ENCODE data around the gene SATB2. TPM values are rescaled to one million over a fixed set of nuclear protein-coding genes. Genes with fewer than 3 reads are reported as not detected.

The SATB2 gene
- total RNA-seq, 1 donor from 2014 or later = 0.67 TPM

GRCh38 chr2:199428291-199428690 is 29.4 kb downstream of the SATB2 start:
- no peaks in the 10 kb centered on the region for H3K36me3 Mint-ChIP-seq (ENCODE audit: low read depth)
- no peak for ATAC-seq (ENCODE audit: low read depth)
- DNase-seq = no peak
- H3K9me3 Mint-ChIP-seq = no peaks in the 10 kb centered on the region
- H3K4me1 Mint-ChIP-seq = no peaks in the 10 kb centered on the region
- H3K27me3 Mint-ChIP-seq = peaks cover 8% of the 10 kb centered on the region
- intact Hi-C loops (cut with micrococcal nuclease) = no loop called here
- H3K4me3 Mint-ChIP-seq = no peak overlapping the region
- ChIA-PET POLR2A (no interaction called here), CTCF (no interaction called here)
- H3K27ac Mint-ChIP-seq = no peak overlapping the region
- TF ChIP-seq CTCF (IDR thresholded peaks at IDR 0.05) = no peak

- no peak for TF ChIP-seq CTCF (IDR thresholded peaks at IDR 0.05)
- Mint-ChIP-seq H3K9me3 (no peaks in the 10 kb centered on the region), H3K27me3 (peaks cover 5% of the 10 kb centered on the region), H3K4me1 (no peaks in the 10 kb centered on the region), H3K4me3 (no peak overlapping the region), H3K27ac (no peak overlapping the region), H3K36me3 (ENCODE audit: low read depth) (no peaks in the 10 kb centered on the region)
- ATAC-seq (ENCODE audit: low read depth) = no peak
- no peak for DNase-seq
- intact Hi-C loops (cut with micrococcal nuclease) = no loop called here
- CTCF ChIA-PET = no interaction called here
- POLR2A ChIA-PET = no interaction called here
Measured at GRCh38 chr2:199424160-199424559, 33.6 kb downstream of the SATB2 start.

GRCh38 chr2:199419428-199419827 is 38.3 kb downstream of the SATB2 start:
- Mint-ChIP-seq H3K27ac (no peak overlapping the region), H3K36me3 (ENCODE audit: low read depth) (no peaks in the 10 kb centered on the region), H3K27me3 (peaks cover 3% of the 10 kb centered on the region), H3K9me3 (no peaks in the 10 kb centered on the region), H3K4me3 (no peak overlapping the region), H3K4me1 (no peaks in the 10 kb centered on the region)
- intact Hi-C loops (cut with micrococcal nuclease) = no loop called here
- ATAC-seq (ENCODE audit: low read depth) (no peak), DNase-seq (no peak)
- POLR2A ChIA-PET = no interaction called here
- no peak for TF ChIP-seq CTCF (IDR thresholded peaks at IDR 0.05)
- CTCF ChIA-PET = no interaction called here

- Mint-ChIP-seq H3K4me3 (no peak overlapping the region), H3K36me3 (ENCODE audit: low read depth) (no peaks in the 10 kb centered on the region), H3K4me1 (no peaks in the 10 kb centered on the region), H3K27me3 (peaks cover 1% of the 10 kb centered on the region), H3K9me3 (no peaks in the 10 kb centered on the region), H3K27ac (no peak overlapping the region)
- no peak for TF ChIP-seq CTCF (IDR thresholded peaks at IDR 0.05)
- intact Hi-C loops (cut with micrococcal nuclease) = no loop called here
- ATAC-seq (ENCODE audit: low read depth) (no peak), DNase-seq (no peak)
- POLR2A ChIA-PET = no interaction called here
- CTCF ChIA-PET = no interaction called here
Measured at GRCh38 chr2:199414465-199414864, 43.3 kb downstream of the SATB2 start.

- H3K36me3 Mint-ChIP-seq (ENCODE audit: low read depth) = no peaks in the 10 kb centered on the region
- no peak for TF ChIP-seq CTCF (IDR thresholded peaks at IDR 0.05)
- no peak overlapping the region for H3K27ac Mint-ChIP-seq
- no peaks in the 10 kb centered on the region for H3K9me3 Mint-ChIP-seq
- CTCF ChIA-PET = no interaction called here
- no peak for DNase-seq
- H3K27me3 Mint-ChIP-seq = peaks cover 1% of the 10 kb centered on the region
- no peak overlapping the region for H3K4me3 Mint-ChIP-seq
- POLR2A ChIA-PET = no interaction called here
- intact Hi-C loops (cut with micrococcal nuclease) = no loop called here
- ATAC-seq (ENCODE audit: low read depth) = no peak
- H3K4me1 Mint-ChIP-seq = no peaks in the 10 kb centered on the region
Measured at GRCh38 chr2:199414001-199414400, 43.7 kb downstream of the SATB2 start.
